ENCODE measurements around the gene THBS2.

- TF ChIP-seq CTCF (conservative IDR thresholded peaks at IDR 0.05 in 1 of 2, IDR thresholded peaks at IDR 0.05 in 1 of 2; ENCODE audit: low read depth in 1 of 2, low read length in 2 of 2) = no peak
- no peak for TF ChIP-seq EZH2 (IDR thresholded peaks at IDR 0.05; ENCODE audit: low read length, missing control alignments)
Observed at GRCh38 chr6:169215201-169215681, 38.4 kb downstream of the THBS2 start.

Data from fibroblast of lung (primary cell).